Measurements from ENCODE around the gene HRH1.

DNA sequence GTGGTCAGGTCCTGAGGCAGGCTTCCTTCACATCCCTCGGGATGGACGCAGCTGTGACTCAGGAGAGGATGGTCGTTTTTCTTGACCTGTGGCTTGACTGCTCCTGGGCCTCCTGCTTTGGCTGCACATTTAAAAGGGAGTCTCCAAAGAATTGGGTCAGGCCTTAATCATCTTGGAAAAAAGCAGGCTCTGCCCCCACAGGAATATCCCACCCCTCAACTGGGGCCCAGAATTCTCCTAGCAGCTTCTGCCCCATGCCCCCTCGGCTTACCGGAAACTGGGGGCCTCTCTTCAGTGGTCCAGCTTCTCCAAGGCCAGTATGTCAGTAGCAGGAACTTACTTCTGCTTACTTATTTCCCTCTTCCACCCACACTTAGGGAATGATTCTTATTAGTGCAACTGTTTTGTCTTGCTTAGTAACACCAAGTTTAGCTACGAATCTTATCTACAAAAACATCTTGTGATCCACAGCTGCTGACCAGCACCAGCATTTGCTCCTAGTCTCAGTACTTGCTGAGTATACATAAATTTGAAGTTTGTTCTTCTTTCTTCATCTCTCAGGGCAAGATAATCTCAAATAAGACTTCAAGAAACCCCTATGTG, 153.6 kb downstream of the HRH1 start:
- TF ChIP-seq, protein P1, sequence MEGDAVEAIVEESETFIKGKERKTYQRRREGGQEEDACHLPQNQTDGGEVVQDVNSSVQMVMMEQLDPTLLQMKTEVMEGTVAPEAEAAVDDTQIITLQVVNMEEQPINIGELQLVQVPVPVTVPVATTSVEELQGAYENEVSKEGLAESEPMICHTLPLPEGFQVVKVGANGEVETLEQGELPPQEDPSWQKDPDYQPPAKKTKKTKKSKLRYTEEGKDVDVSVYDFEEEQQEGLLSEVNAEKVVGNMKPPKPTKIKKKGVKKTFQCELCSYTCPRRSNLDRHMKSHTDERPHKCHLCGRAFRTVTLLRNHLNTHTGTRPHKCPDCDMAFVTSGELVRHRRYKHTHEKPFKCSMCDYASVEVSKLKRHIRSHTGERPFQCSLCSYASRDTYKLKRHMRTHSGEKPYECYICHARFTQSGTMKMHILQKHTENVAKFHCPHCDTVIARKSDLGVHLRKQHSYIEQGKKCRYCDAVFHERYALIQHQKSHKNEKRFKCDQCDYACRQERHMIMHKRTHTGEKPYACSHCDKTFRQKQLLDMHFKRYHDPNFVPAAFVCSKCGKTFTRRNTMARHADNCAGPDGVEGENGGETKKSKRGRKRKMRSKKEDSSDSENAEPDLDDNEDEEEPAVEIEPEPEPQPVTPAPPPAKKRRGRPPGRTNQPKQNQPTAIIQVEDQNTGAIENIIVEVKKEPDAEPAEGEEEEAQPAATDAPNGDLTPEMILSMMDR (IDR thresholded peaks at IDR 0.05) = no peak
- TF ChIP-seq EP300 (IDR thresholded peaks at IDR 0.05; ENCODE audit: low read depth) (no peak), POLR2A (IDR thresholded peaks at IDR 0.05) (no peak)
